ENCODE measurements around the gene LRRC55.

DNA sequence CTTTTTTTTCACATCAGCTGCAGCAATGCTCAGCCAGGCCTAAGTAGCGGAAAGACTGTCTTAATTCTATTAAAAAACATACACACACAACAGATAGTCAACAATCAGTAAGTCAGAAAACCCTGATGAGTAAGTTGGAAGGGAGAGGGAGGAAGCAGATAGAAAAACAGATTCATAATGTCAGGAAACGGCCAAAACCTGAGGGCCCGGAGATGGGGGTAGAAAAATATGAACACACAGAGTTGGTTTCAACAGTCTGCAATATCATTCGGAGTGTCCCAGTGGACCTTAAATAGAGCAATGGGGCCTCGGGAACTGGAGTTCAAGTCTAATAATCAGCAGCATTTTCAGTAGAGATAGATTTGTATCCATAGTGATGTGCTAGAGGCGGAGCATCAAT, 14.8 kb downstream of the LRRC55 start:
- TF ChIP-seq, protein P1, sequence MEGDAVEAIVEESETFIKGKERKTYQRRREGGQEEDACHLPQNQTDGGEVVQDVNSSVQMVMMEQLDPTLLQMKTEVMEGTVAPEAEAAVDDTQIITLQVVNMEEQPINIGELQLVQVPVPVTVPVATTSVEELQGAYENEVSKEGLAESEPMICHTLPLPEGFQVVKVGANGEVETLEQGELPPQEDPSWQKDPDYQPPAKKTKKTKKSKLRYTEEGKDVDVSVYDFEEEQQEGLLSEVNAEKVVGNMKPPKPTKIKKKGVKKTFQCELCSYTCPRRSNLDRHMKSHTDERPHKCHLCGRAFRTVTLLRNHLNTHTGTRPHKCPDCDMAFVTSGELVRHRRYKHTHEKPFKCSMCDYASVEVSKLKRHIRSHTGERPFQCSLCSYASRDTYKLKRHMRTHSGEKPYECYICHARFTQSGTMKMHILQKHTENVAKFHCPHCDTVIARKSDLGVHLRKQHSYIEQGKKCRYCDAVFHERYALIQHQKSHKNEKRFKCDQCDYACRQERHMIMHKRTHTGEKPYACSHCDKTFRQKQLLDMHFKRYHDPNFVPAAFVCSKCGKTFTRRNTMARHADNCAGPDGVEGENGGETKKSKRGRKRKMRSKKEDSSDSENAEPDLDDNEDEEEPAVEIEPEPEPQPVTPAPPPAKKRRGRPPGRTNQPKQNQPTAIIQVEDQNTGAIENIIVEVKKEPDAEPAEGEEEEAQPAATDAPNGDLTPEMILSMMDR (IDR thresholded peaks at IDR 0.05 in 2 of 3, conservative IDR thresholded peaks at IDR 0.05 in 1 of 3; ENCODE audit: borderline replicate concordance in 1 of 3, insufficient read depth in 1 of 3, low read depth in 2 of 3, low read length in 2 of 3), result no peak
- no peak for TF ChIP-seq FOSL1 (IDR thresholded peaks at IDR 0.05; ENCODE audit: low read depth)
- no peak for TF ChIP-seq EZH2 (IDR thresholded peaks at IDR 0.05)
- no peak for TF ChIP-seq EZH2phosphoT487 (IDR thresholded peaks at IDR 0.05; ENCODE audit: borderline replicate concordance)
- TF ChIP-seq ZFX (IDR thresholded peaks at IDR 0.05), result no peak
- no peak for TF ChIP-seq POLR2A (IDR thresholded peaks at IDR 0.05; ENCODE audit: borderline replicate concordance, extremely low read depth, insufficient read depth, insufficient read length)
- TF ChIP-seq, protein P2, sequence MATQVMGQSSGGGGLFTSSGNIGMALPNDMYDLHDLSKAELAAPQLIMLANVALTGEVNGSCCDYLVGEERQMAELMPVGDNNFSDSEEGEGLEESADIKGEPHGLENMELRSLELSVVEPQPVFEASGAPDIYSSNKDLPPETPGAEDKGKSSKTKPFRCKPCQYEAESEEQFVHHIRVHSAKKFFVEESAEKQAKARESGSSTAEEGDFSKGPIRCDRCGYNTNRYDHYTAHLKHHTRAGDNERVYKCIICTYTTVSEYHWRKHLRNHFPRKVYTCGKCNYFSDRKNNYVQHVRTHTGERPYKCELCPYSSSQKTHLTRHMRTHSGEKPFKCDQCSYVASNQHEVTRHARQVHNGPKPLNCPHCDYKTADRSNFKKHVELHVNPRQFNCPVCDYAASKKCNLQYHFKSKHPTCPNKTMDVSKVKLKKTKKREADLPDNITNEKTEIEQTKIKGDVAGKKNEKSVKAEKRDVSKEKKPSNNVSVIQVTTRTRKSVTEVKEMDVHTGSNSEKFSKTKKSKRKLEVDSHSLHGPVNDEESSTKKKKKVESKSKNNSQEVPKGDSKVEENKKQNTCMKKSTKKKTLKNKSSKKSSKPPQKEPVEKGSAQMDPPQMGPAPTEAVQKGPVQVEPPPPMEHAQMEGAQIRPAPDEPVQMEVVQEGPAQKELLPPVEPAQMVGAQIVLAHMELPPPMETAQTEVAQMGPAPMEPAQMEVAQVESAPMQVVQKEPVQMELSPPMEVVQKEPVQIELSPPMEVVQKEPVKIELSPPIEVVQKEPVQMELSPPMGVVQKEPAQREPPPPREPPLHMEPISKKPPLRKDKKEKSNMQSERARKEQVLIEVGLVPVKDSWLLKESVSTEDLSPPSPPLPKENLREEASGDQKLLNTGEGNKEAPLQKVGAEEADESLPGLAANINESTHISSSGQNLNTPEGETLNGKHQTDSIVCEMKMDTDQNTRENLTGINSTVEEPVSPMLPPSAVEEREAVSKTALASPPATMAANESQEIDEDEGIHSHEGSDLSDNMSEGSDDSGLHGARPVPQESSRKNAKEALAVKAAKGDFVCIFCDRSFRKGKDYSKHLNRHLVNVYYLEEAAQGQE (IDR thresholded peaks at IDR 0.05; ENCODE audit: low read depth), result no peak
- no peak for TF ChIP-seq ZNF274 (IDR thresholded peaks at IDR 0.05; ENCODE audit: low read depth, low read length)
- no peak for TF ChIP-seq TCF7L2 (IDR thresholded peaks at IDR 0.05; ENCODE audit: borderline replicate concordance, extremely low read depth, insufficient read depth, insufficient read length)
- TF ChIP-seq RAD21 (IDR thresholded peaks at IDR 0.05; ENCODE audit: low read depth), result no peak
- TF ChIP-seq EGR1 (IDR thresholded peaks at IDR 0.05; ENCODE audit: low read depth), result no peak
